BJ (cell line): ENCODE results near the gene DHRS3. TPM values are rescaled to one million over a fixed set of nuclear protein-coding genes. Genes with fewer than 3 reads are reported as not detected.
A peak's percentile ranks its signal among the peaks of the same experiment; 100 is the strongest.

Experiments used
- CTCF ChIA-PET: fragments of 350-600 bp; formaldehyde crosslinking; extraction: SDS; loops from one replicate; lab custom pipeline; 2021; ENCODE audit warnings: antibody characterized with exemption, inconsistent platforms; lab: Yijun Ruan, JAX
- POLR2A ChIA-PET: fragments of 300-600 bp; sonication (Branson Sonifier 250); formaldehyde crosslinking; extraction: SDS; loops from one replicate; lab custom pipeline; 2021; ENCODE audit warnings: antibody characterized with exemption; lab: Charles Lee
- DNase-seq: peaks from one replicate; pipeline ENCODE4 v3.0.0-alpha.2; 2011; ENCODE audit warnings: low read depth
- H3K27me3 ChIP-seq: 2 replicates; pipeline ENCODE4 v1.6.0; 2011; ENCODE audit warnings: low read length; ENCODE audit not compliant: control insufficient read depth, insufficient read depth
- H3K36me3 ChIP-seq: 2 replicates; pipeline ENCODE4 v1.5.1; 2011; ENCODE audit warnings: low read length; ENCODE audit not compliant: control insufficient read depth, insufficient read depth
- H3K4me3 ChIP-seq: 2 replicates; pipeline ENCODE4 v1.5.1; 2011; ENCODE audit warnings: low read depth, mild to moderate bottlenecking, control low read depth, low read length
- polyA plus RNA-seq: library from polyadenylated mRNA; depleted of rRNA; stranded (reverse); fragments of >200 nt; gene quantifications from 2 replicates; pipeline ENCODE4 v1.2.3, GENCODE V29; 2011
- TF ChIP-seq, protein P1 (sequence below): IDR thresholded peaks from 2 replicates; pipeline ENCODE4 v1.5.1; 2011; ENCODE audit warnings: low read depth, mild to moderate bottlenecking, control low read depth, inconsistent platforms, low read length, moderate library complexity; ENCODE audit not compliant: insufficient read depth

The DHRS3 gene
- polyA plus RNA-seq, 1 experiment: 224 TPM

DNA sequence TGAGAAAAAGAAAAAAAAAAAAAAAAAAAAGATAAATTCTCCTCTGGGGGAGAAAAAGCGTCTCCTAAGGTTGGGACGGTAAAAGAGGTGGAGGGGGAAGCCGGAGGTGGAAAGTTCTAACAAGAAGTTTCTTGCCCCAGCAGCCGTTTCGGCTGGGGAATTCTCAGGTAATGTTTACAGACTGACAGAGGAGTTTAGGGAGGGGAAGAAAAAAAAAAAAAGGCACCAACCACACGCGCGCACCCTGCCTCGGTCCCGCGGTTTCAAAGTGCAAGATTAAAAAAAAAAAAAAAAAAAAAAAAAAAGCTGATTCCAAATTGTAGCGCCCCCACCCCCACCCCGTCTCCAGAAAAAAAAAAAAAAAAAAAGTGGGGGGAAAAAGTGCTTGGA lies 504 bp downstream of the DHRS3 start:
- Histone ChIP-seq H3K4me3 (peak overlapping the region; percentile 93), H3K27me3 (no peaks in the 10 kb centered on the region), H3K36me3 (peaks cover 7% of the 10 kb centered on the region)
- POLR2A ChIA-PET: interaction anchor here (0.6 to 2.5 kb wide), 11 partner anchors 13 to 314 kb away, joined by 3 to 53 read pairs (median 8); no protein-coding TSS in a partner anchor
- DNase-seq: no peak
- CTCF ChIA-PET: interaction anchor here (0.7 to 5.1 kb wide), 3 partner anchors 13 to 304 kb away, joined by 3 to 45 read pairs (median 3); no protein-coding TSS in a partner anchor
- TF ChIP-seq, protein P1, sequence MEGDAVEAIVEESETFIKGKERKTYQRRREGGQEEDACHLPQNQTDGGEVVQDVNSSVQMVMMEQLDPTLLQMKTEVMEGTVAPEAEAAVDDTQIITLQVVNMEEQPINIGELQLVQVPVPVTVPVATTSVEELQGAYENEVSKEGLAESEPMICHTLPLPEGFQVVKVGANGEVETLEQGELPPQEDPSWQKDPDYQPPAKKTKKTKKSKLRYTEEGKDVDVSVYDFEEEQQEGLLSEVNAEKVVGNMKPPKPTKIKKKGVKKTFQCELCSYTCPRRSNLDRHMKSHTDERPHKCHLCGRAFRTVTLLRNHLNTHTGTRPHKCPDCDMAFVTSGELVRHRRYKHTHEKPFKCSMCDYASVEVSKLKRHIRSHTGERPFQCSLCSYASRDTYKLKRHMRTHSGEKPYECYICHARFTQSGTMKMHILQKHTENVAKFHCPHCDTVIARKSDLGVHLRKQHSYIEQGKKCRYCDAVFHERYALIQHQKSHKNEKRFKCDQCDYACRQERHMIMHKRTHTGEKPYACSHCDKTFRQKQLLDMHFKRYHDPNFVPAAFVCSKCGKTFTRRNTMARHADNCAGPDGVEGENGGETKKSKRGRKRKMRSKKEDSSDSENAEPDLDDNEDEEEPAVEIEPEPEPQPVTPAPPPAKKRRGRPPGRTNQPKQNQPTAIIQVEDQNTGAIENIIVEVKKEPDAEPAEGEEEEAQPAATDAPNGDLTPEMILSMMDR: no peak

DNA sequence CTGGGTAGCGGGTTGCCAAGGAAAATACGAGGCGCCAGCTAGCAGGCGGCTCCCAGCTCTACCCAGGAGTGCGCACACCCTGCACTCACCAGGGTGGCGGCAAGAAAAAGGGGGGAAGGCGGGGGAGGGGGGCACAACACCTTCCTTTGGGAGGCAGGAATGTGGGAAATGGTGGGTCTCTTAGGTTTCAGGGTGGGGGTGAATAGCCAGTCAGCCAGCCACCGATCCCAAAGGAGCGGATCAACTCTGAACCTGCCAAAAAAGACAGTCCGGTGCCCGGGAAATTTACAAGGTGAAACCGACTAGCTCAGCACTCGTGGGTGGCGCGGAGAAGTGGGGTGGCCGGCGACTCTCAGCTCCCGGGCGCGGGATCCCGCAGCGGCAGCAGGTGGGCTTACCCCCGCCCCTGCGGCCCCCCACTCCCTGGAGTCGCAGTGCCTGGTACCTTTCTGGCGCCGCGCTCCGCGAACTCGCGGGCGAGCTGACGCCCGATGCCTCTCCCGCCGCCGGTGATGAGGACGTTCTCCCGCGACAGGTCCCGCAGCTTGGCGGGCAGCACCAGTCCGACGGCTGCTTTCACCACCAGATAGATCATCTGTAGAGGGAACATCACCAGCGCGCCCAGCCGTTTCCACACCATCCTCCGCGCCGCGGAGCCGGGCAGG lies 1.2 kb downstream of the DHRS3 start:
- ChIA-PET POLR2A (interaction anchor here (0.6 to 2.5 kb wide), 5 partner anchors 21 to 881 kb away, joined by 3 to 14 read pairs (median 6); partner anchors contain the start of gene AGTRAP), CTCF (interaction anchor here (0.7 to 1.1 kb wide), 5 partner anchors 13 to 214 kb away, joined by 3 read pairs; no protein-coding TSS in a partner anchor)
- Histone ChIP-seq H3K27me3 (no peaks in the 10 kb centered on the region), H3K36me3 (peaks cover 9% of the 10 kb centered on the region), H3K4me3 (peak overlapping the region; percentile 93)
- DNase-seq: no peak
- TF ChIP-seq, protein P1: no peak

DNA sequence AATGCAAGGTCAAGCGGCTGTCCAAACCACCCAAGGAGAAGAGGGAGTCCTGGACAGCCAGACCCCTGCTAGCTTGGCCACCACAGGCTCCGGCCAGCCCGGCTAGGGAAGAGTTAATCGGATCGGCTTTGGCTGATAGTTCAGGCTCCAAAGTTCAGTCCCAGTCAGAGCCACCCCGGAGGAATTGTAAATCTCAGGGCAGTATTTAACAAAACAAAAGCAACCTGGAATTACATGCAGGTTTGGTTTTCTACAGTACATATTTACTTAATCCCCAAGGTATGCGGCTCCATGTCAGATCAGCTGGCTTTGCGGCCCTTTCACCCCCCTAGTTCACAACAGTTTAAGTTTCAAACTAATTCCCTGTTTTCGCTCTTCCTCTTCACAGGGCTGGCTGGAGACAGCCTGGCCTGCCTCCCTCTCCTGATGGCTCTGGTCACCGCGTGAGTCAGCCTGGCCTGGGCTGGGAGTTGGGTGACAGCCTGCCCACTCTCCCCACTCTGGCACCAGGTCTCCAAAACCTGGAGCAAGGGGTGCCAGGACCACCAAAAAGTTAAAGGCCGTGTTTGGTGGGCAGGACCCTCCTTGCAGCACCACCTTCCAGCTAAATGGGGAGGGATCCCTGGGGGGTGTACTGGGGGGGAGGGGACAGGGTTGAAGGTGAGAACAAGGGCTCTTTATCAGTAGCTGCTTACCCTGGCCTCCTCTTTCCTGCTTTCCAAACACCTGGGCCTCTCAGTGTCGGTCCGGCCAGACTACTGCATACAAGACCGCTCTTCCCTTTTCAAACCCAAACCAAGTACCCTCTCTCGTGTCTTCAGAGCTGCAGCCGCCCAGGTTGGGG lies 1.9 kb downstream of the DHRS3 start:
- TF ChIP-seq, protein P1: no peak
- DNase-seq: no peak
- peak overlapping the region; percentile 93 for H3K4me3 ChIP-seq
- ChIA-PET POLR2A (interaction anchor here (0.6 to 1.1 kb wide), 3 partner anchors 20 to 880 kb away, joined by 3 to 5 read pairs (median 4); partner anchors contain the start of gene AGTRAP), CTCF (interaction anchor here (0.8 to 1.3 kb wide), 7 partner anchors 9 to 192 kb away, joined by 3 to 5 read pairs (median 3); no protein-coding TSS in a partner anchor)
- H3K27me3 ChIP-seq: no peaks in the 10 kb centered on the region
- peaks cover 14% of the 10 kb centered on the region for H3K36me3 ChIP-seq

DNA sequence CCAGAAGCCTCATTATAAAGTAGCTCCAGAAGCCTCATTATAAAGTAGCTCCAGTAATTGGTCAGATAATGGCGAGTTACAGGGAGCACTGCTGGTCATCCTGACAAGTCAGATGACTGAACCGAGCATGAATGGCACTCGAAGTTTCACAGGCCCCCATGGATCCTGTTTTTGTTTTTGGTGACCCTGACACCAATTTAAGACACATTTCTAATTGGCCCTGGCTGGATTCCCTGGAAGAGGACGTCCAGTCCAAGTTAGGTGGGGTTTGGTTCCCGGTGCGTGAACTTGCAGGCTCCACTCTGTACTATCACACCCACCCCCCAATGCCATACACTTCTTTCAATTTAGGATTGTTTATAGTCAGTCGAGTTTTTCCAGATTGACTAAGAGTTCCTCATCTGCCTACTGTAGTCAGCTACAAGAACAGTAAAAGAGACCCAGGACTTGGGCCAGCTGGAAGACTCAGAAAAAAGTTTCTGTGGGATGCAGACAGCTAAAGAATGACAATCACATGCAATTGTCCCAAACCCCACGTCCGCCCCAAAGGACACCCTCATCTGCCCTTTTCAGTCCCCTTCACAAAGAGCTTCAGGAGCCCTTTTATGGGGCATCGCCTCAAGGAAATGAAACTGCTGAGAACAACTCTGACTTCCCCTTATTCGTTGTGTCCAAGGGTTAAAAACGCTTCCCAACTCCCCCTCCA lies 2.7 kb downstream of the DHRS3 start:
- POLR2A ChIA-PET: interaction anchor here (1.1 kb wide), 1 partner anchor 19 kb away, joined by 5 read pairs; no protein-coding TSS in a partner anchor

More for the DNA sequence above, 2.7 kb downstream of the DHRS3 start:
- DNase-seq: no peak
- CTCF ChIA-PET: interaction anchor here (0.8 to 1.3 kb wide), 5 partner anchors 8 to 207 kb away, joined by 3 to 5 read pairs (median 3); no protein-coding TSS in a partner anchor
- Histone ChIP-seq H3K36me3 (peaks cover 16% of the 10 kb centered on the region), H3K27me3 (no peaks in the 10 kb centered on the region), H3K4me3 (peak overlapping the region; percentile 93)
- TF ChIP-seq, protein P1: no peak
